Fibroblast of mammary gland (primary cell): Measurements from ENCODE around the gene SNU13.
A peak's percentile ranks its signal among the peaks of the same experiment; 100 is the strongest.

Experiments
- DNase-seq: peaks from one replicate; pipeline ENCODE4 v3.0.0-alpha.2; 2010; ENCODE audit warnings: low read depth
- H3K4me3 ChIP-seq: 2 replicates; pipeline ENCODE4 v1.5.1; 2011; ENCODE audit warnings: low read depth, mild to moderate bottlenecking, low read length, moderate library complexity; ENCODE audit not compliant: control insufficient read depth
- CTCF ChIP-seq: conservative IDR thresholded peaks from 2 replicates; pipeline ENCODE4 v1.5.1; 2011; ENCODE audit warnings: low read depth, low read length, inconsistent platforms; ENCODE audit not compliant: control insufficient read depth, insufficient read depth

SNU13 gene

GRCh38 chr22:41709341-41709740 lies 20.7 kb upstream of the SNU13 start:
- TF ChIP-seq CTCF, result no peak
- DNase-seq, result no peak
- H3K4me3 ChIP-seq, result no peak overlapping the region

- no peak for TF ChIP-seq CTCF
- no peak overlapping the region for H3K4me3 ChIP-seq
Observed at GRCh38 chr22:41702763-41703162, 14.1 kb upstream of the SNU13 start.

GRCh38 chr22:41700108-41700364 lies 11.4 kb upstream of the SNU13 start:
- H3K4me3 ChIP-seq, result no peak overlapping the region
- DNase-seq, result no peak
- no peak for TF ChIP-seq CTCF

More at GRCh38 chr22:41702763-41703162, 14.1 kb upstream of the SNU13 start:
- no peak for DNase-seq

- TF ChIP-seq CTCF, result no peak
- peak; percentile 74 for DNase-seq
- H3K4me3 ChIP-seq, result no peak within 1 kb of the TSS
Observed at GRCh38 chr22:41699264-41700107, 10.8 kb upstream of the SNU13 start, which contains the start of gene MEI1. MEI1 (plus strand) TSS chr22:41699503; CDS start chr22:41699539, 36 bp downstream.

- H3K4me3 ChIP-seq, result no peak overlapping the region
- TF ChIP-seq CTCF, result peak; percentile 94
- peak; percentile 81 for DNase-seq
Observed at GRCh38 chr22:41697126-41697775, 8.6 kb upstream of the SNU13 start.

- TF ChIP-seq CTCF, result no peak
- DNase-seq, result no peak
- no peak overlapping the region for H3K4me3 ChIP-seq
Observed at GRCh38 chr22:41696703-41697102, 8.0 kb upstream of the SNU13 start.
